Activated CD4-positive, alpha-beta T cell treated with anti-CD3 and anti-CD28 coated beads for 24 hours (primary cell): ENCODE measurements around the gene LCAT.

Experiments
- DNase-seq, 2 donors: peaks; one replicate each; pipeline ENCODE4 v3.0.0-alpha.2; 2020; ENCODE audit warnings: low read depth in 2 of 2

LCAT gene

GRCh38 chr16:67909056-67909742 lies 34.7 kb downstream of the LCAT start:
- no peak for DNase-seq

- DNase-seq = no peak
Measured at GRCh38 chr16:67907397-67908180, 36.3 kb downstream of the LCAT start.

GRCh38 chr16:67902831-67903230 lies 41.1 kb downstream of the LCAT start:
- DNase-seq = no peak

- no peak for DNase-seq
Measured at GRCh38 chr16:67901734-67902133, 42.2 kb downstream of the LCAT start.

- no peak for DNase-seq
Measured at GRCh38 chr16:67897231-67897630, 46.7 kb downstream of the LCAT start.

- DNase-seq = no peak
Measured at GRCh38 chr16:67893743-67894399, 50.0 kb downstream of the LCAT start.

- peak; percentile 91 to 92 for DNase-seq
Measured at GRCh38 chr16:67892899-67893742, 50.8 kb downstream of the LCAT start, which contains the start of gene PSKH1. TSS of gene PSKH1 (plus strand) at chr16:67893254. CDS start at chr16:67908750, 15,496 bp downstream.

- no peak for DNase-seq
Measured at GRCh38 chr16:67892375-67892774, 51.5 kb downstream of the LCAT start.
